ENCODE data around the gene SLC6A11.

The SLC6A11 gene

DNA sequence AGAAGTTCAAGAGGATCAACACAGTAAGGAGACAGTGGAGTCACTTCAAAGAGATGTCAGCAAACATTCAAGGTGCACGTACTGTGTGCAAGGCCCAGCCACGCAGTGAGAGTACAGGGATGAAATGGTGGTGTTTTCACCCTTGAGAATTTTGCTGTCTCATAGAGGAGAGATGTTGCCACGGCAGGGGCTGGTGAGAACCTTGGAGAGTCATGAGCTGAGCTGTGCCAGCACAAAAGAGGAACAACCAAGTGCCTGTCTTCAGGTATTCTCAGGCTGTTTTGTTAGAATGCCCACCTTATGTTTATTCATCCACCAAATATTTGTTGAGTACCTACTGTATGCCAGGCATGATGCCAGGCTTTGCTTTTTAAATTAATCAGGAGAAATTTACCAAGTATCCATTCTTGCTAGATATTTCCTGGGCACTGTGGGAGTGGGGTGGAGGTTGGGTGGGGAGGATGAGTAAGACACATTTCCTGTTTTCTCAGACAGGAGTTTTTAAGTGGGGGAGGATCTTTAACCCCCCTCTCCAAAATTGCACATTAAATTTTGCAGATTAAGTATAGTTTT lies 72.6 kb downstream of the SLC6A11 start:
- no peak for DNase-seq (ENCODE audit: low spot score)

DNA sequence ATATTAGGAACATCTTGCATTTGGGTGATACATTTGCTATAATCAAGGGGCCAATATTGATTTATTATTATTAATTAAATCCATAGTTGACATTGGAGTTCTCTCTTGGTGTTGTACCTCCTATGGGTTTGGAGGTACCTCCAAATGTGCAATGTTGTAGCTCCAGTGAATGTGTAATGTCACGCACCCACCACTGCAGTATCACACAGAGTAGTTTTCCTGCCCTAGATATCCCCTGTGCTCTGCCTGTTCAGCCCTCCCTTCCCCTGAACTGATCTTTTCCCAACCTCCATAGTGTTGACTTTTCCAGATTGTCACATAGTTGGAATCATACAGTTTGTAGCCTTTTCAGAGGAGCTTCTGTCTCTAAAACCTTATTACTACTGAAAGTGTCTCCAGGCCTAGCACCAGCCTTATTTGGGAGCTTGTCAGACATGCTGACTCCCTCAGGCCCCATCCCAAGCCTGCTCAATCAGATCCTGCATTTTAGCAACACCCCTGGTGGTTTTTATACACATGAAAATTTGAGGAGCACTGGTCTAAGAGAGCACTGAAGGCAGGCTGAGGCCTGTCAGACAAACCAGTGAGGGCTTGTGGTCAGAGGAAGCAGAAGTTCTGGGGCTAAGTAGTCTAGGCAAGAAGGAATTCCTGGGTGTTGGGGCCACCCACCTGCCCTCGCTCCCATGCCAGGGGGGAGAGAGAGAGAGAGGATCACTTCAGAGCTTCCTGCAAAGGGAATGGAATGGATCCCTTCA lies 73.4 kb downstream of the SLC6A11 start:
- DNase-seq (ENCODE audit: low spot score) = no peak

DNA sequence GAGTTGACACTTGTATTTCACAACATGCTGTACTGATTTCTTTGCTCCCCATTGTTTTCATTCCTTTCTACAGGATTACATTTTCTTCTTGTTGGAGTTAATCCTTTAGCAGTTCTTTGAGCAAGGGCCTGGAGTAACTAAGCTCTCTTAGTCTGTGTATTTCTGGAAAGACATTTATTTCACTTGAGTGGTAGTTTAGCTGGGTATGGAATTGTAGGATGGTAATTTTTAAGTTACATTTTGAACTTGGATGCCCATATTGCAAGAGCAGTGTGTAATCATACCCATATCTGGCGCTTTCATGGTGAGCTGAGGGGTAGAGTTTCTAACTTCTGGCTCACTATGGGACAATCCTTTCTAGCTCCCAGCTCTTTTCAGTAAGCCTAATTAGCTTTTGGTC lies 74.6 kb downstream of the SLC6A11 start:
- DNase-seq (ENCODE audit: low spot score) = no peak

DNA sequence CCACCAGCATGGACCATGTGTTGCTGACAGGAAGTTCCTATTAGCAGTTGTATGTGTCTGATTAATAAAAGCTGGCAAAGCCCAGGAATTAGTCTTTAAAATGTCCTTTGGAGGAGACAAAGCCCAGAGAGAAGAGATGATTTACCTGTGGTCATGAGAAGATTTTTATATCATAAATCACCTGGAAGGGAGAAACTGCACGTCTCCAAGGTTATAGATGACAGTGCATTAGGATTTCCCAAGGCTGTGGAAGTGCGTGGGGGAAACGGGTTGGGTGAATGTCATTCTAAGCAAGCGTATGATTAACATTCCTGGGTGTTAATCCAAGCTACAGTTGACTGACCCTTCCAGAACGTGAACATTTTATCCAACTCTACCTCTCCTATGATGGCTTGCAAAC lies 76.6 kb downstream of the SLC6A11 start:
- DNase-seq (ENCODE audit: low spot score) = no peak

DNA sequence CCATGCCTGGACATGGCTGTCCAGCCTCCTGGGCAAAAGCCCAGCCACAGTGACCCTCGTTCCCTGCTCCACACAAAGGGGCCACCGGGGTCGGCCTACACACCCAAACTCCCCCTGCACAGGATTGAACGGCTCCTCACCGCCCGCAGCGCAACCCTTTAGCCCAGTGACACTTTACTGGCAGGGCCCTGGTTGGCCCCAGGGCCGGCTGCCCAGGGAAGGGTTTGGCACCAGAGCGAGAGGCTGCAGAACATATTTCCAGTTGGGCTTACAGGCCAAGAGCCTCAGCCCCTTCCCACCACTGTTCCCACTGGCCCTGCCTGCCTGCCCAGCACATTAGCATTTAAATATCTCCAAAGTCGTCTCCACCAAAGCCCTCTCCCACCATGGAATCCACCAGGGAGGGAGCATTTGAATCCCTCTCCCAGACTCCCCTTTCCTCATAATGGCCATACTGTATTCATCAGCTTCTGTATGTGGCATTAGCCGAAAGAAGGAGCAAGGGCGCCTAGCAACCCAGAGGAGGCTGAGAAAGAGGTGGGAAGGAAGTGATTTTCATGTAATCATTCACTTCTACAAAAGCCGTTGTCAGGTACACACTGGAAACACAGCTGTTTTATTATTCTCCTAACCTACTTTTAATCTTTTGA lies 85.4 kb downstream of the SLC6A11 start:
- DNase-seq (ENCODE audit: low spot score) = no peak

DNA sequence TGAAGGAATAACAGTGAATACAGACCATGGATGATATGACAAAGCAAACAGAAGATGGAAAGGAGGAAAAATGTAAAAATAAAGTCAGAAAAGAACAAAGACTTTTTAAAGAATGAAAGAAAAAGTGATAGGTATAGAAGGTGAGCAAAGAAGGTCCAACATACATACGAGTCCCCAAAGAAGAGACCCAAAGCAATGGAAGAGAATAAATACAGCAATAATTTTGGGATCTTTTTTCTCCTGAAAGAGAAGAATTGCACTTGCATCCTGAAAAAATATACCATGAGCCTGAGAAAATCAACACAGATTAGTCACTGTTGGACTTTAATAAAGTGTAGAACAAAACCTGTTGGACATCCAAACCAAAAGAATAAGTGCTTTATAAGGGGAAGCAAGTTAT lies 91.2 kb downstream of the SLC6A11 start:
- no peak for DNase-seq (ENCODE audit: low spot score)

DNA sequence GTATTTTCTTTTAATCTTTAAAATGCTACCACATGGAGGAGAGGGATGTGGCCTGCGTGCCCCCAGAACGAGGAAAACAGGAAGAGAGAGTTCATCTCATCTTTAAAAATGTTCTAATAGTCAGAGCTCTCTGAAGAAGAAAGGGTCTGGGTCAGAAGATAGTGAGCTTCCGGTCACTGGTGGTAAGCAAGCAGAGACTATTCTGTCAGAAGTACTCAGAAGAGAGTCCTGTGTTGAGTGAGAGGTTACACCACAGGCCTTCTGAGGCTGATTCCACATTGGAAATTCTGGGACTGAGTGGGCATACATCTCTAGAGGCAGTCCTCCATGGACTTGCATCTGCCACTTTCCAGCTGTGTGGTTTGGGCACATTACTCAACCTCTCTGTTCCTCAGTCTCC lies 94.3 kb downstream of the SLC6A11 start:
- no peak for DNase-seq (ENCODE audit: low spot score)

DNA sequence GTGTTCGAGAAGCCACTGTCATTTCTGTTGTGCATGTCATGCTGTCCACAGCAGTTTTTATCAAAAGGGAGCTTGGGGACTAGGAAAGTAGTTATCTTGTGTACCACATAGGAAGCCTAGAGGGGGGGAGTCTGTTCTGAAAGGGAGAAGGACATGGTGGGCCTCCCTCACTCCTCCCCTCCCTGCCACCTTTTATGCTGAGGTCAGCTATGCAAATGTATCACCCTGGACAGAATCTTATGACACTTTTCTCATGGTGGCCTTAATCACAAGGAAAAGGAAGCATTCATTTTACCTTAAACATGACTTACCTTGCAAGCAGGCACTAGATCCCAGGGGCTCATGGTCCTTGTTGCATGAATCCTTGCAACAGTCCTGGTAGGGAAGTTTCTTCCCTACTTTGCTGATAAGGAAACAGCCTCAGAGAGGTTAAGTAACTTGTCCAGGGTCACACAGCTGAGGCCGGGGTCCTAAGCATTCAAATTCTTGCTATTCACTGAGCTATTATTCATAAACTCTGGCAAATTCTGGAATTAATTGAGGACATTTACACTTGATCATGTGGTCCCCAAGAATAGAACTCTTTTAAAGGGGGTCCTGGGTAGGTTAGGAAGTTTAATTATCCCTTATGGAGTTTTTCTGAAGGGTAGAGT lies 95.4 kb downstream of the SLC6A11 start:
- DNase-seq (ENCODE audit: low spot score) = no peak

DNA sequence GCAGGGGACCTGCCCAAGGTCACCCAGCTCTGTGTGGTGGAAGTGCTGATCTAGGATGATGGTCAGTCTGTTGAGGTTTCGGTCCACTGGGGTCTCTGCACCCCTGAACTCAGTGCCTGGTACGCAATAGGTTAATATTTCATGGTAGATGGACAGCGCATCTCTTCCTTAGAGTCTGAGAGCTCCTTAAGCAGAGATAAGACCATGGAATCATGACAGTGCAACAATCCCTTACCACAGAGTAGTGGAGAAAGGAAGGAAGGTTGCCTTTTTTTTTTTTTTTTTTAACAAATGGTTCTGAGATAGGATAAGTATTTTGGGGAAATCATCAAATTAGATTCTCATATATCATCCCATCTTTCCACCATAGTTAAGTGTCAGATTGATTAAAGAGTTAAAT lies 96.8 kb downstream of the SLC6A11 start:
- no peak for DNase-seq (ENCODE audit: low spot score)

DNA sequence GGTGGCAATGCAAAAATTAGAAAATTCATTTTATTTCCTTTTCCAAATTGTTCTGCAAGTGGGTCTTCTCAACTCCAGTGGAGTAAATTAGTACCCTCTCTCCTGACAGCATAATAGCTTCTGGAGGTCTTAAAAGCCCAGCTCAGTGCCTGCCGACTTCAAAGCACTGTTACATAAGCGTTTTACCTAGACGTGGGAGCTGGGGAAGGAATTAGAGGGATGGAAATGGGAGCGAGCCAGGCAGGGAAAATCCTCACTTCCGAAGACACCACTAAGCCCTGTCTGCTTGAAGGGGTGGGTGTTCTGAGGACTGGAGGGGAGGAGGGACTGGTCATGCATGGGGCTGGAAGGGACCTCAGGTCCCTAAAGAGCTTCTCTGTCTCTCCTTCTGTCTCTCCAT lies 99.3 kb downstream of the SLC6A11 start:
- no peak for DNase-seq (ENCODE audit: low spot score)

DNA sequence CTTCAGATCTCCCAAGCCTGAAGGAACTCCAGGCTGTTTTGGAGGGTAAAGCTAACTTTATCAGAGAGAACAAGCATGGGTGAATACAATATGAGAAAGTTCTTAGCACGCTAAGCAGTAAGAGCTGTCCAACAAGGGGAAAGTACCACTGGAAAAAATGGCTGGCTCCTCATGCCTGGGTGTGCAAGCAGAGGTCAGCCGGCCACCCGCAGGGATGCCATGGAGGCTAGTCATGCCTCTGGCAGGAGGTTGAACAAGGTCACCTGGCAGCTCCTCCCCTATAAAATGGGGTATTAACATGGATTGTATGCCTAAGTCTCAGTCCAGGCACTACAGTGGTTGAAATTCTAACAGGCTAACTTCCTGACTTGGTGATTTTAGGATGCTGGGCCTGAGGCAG lies 101.1 kb downstream of the SLC6A11 start:
- DNase-seq (ENCODE audit: low spot score) = no peak

DNA sequence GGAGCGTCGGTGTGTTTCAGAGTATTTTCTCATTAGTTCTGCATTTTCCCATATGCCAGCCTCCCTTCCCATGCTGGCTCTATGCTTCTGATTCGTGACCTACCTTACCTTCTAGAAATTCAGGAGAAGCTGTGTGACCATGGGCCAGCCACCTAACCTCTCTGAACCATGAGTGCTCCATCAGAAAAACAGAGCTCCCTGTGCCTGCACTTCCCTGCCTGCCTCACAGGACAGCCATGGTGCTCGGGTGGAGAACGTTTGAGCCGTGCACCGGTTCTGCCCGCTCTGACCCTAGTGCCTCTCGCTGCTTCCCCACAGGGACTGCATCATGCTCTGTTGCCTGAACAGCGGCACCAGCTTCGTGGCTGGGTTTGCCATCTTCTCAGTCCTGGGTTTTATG lies 102.0 kb downstream of the SLC6A11 start:
- DNase-seq (ENCODE audit: low spot score) = no peak

DNA sequence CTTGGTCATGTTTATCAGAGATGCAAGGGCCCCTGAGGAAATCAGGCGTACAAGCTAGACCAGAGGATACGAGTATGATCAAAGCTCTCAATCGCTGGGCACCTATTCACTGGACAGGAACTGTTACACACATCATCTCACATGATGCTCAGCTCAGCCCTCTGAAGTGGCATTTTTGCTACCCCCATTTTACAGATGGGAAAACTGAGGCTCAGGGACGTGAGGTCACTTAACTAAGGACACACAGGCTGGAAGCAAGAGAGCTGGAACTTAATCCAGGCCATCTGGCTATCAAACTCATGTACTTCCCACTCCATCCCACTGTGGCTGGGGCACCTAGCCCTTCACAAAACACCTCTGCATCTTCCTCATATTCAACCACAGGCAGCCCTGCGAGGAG lies 103.6 kb downstream of the SLC6A11 start:
- no peak for DNase-seq (ENCODE audit: low spot score)

DNA sequence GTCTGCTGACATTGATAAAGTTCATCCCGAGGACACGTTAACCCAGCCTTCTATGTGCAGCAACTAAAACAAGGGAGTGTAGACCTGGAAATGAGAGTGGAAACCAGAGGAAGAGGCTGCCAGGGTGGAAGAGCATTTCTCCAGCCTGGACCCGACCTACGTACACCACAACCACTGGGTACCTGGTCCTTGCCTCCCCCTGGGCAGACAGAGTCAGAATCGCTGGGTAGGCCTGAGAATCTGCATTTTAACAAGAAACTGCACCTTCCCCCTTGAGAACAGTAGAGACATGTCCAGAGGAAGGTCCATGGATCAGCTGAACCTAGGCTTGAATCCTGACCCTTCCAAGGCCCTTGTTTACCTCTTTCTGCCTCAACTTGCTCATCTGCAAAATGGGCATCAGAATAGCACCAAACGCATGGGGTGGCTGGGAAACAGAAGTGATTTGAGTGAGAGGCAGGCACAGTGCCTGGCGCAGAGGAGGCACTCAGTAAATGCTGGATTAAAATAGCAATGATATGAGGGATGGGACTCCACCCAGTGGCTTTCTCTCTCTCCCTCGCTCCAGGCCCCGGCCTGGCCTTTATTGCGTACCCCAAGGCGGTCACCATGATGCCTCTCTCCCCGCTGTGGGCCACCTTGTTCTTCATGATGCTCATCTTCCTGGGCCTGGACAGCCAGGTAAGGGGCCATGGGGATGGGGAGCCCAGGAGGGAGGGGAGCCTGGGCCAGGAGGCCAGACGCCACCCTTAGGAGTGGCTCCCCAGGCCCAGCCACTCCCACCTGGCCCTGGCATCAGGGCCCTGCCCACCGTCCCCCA lies 109.6 kb downstream of the SLC6A11 start:
- DNase-seq (ENCODE audit: low spot score) = no peak

DNA sequence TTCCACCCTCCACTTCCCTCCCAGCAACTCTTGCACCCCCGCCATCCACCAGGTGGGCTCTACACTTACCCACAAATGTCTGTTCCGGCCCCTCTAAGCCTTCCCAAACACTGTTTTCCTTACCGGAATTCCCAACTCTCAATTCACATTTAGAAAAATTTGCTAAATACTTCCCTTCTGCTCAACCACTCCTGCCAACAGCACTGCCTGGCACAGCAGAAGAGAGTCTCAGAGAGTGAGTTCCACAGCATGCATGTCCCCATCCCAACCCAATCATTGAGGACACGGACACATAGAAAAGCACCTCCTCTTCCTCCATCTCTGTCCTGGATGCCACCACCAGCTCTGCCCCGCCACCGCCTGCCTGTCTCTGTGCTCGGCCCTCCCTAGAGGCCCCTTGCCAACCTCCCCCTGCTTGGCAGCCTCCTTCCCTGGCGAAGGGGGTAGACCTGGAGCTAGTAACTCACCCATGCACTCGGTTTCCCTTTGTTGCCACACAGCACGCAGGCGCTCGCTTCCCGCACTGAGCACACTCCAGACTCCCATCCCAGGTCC lies 110.3 kb downstream of the SLC6A11 start:
- DNase-seq (ENCODE audit: low spot score) = no peak

DNA sequence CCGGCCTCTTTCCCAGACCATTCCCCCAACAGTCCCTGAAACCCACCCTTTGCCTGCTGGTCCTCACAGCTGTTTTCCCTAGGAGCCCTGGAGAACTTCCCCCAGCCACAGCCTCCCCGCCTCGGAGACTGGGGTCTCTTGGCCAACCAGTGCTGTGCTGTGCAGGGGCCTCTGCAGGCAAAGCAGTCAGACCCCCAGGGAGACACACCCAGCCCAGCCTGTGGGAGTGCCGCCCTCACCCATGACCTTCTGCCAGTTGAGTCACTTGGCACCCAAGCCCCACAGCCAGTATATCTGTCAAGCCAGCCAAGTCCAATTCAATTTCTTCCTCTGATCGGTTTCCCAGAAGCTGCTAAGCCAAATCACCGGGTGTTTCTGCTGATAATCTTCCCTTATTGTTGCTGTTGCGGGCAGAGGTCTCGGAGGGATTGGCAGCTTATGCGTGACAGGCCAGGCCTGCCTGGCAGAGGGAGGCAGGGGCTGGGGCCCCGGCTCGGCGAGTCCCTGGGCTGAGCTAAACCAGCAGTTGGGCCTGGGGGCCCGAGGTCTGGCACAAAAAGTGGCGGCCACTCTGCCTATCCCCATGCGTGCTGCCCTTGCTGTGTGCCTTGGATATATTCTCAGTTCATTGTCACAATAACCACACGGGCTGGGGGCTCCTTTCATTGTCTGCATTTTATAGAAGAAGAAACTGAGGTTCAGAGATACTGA lies 110.9 kb downstream of the SLC6A11 start:
- no peak for DNase-seq (ENCODE audit: low spot score)

DNA sequence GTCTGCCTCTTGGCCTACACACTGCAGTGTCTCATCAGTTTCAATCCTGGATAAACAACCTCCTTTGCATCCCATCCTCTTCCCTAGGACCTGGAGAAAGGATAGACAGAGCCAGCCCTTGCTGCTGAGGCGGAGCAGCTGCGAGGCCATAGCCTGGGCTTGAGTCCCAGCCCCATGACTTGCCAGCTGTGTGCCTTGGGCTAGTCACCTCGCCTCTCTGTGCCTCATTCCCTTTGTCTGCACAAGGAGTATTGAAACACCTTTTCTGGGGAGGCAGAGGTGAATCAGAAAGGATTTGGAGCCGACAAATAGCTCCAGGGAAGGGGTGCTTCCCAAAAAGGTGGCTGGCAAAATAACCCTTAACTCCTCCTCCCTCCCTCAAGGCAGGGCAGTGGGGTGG lies 111.5 kb downstream of the SLC6A11 start:
- DNase-seq (ENCODE audit: low spot score) = no peak

DNA sequence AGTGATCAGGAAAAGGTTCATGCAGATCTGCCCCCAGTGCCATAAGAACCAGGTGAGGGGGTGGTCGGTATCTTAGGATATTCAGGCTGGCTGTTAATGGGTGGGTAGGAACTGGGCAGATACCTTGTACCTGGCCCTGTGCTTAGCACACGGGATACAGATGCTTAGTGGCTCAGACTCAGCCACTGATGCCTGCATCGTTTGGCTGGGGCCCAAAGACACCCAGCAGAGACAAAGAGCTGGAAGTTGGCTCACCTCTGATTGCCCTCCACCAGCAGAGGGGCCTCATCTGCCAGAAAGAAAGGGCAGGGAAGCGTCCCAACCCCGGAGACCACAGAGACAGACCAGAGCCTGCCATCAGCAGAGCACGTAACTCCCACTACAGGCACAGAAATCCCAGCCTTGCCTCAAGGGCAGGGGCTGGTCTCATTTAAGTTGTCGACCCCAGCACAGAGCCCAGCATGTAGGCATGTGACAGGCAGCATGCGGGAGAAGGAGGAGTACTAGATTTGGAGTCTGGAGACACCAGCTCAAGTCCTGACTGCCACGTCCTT lies 112.5 kb downstream of the SLC6A11 start:
- DNase-seq (ENCODE audit: low spot score) = no peak

DNA sequence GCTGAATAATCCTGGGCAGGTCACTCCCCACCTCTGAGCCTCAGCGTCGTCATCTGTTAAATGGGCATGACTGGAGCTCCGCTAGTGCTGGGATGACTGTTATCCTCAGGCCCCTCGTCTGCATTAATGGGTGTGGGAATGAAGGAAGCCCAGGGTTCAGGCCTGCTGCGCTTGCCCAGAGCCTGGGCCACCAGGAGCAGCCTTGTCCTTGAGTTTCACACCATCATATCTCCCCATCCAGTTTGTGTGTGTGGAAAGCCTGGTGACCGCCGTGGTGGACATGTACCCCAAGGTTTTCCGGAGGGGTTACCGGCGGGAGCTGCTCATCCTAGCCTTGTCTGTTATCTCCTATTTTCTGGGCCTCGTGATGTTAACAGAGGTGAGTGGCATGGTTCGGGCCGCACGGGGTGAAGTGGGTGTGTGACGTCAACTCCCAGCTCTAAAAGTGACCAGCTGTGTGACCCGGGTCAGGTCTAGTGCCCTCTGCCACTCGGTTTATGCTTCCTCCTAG lies 113.0 kb downstream of the SLC6A11 start:
- DNase-seq (ENCODE audit: low spot score) = no peak

DNA sequence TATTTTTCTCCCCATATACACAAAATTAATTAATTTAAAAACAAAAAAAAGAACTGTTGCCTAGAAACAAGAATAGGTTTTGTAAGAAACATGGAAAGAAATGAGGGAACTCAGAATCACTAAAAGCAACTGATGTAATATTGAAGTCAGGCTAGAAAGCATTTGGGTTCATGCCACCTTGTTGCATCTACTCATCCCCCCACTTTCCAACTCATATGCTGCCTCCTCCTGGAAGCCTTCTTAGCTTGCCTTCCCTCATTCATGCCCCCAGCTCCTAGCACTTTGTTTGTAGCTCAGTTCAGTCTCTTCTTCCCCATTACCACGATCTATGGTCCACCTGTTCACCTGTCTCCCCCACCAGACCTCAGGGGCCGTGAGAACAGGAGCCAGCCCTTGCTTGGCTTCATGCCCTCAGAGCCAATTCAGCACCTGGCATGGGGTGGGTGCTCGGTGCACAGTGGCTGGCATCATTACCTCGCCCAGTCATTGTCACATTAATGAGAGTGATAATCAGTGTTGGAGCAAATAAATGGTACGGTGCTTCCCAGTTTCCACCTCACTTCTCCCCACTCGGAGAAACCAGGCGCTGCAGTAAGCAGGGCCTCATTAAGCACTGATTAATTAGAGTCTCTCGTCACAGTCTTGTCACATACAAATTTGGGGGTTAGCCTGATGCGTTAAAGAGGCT lies 114.1 kb downstream of the SLC6A11 start:
- DNase-seq (ENCODE audit: low spot score) = no peak

Data from germinal center (tissue), 1 donor.